ENCODE results near the gene PIAS1. TPM values are rescaled to one million over a fixed set of nuclear protein-coding genes. Genes with fewer than 3 reads are reported as not detected.
A peak's percentile ranks its signal among the peaks of the same experiment; 100 is the strongest.

Gene PIAS1
- total and polyA plus RNA-seq, 11 donors: 6.2 to 37.8 (median 29.4) TPM

DNA sequence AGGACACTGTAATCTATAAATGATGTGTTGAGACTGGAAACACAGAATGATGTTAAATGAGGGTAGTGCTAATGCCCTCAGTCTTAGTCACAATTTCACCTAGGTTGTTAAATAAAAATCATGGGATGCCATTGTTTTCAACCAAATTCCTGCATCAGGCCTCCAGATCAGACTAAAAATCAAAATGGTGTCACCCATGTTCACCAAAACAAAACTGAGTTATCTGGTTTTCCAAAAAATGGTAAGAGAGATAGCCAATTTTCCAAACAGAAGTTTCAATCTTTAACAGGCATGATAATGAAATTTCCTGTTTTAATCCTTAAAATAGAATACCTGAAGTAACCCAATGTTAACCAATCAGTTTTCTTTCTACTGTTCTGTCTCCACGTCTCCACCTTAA lies 2.2 kb upstream of the PIAS1 start:
- Histone ChIP-seq H3K27ac (no peak overlapping the region), H3K27me3 (no peaks in the 10 kb centered on the region), H3K9me3 (no peaks in the 10 kb centered on the region), H3K36me3 (no peaks in the 10 kb centered on the region), H3K4me1 (peaks cover 0 to 22% (median 17%) of the 10 kb centered on the region in 12 donors), H3K4me3 (no peak overlapping the region)
- DNase-seq (no peak), ATAC-seq (no peak)
- 89 to 93% (median 91%) methylated on average over 1 of the region's 1 CpG for WGBS, 4 donors
- TF ChIP-seq, protein P1, sequence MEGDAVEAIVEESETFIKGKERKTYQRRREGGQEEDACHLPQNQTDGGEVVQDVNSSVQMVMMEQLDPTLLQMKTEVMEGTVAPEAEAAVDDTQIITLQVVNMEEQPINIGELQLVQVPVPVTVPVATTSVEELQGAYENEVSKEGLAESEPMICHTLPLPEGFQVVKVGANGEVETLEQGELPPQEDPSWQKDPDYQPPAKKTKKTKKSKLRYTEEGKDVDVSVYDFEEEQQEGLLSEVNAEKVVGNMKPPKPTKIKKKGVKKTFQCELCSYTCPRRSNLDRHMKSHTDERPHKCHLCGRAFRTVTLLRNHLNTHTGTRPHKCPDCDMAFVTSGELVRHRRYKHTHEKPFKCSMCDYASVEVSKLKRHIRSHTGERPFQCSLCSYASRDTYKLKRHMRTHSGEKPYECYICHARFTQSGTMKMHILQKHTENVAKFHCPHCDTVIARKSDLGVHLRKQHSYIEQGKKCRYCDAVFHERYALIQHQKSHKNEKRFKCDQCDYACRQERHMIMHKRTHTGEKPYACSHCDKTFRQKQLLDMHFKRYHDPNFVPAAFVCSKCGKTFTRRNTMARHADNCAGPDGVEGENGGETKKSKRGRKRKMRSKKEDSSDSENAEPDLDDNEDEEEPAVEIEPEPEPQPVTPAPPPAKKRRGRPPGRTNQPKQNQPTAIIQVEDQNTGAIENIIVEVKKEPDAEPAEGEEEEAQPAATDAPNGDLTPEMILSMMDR (IDR thresholded peaks at IDR 0.05): no peak
- TF ChIP-seq POLR2A (IDR thresholded peaks at IDR 0.05): no peak
- intact Hi-C loops (cut with DNase I): loop anchor here in 8 of 10 donors (5.0 to 10.0 kb wide), 9 partner anchors 63 to 190 kb away; no protein-coding TSS in a partner anchor

DNA sequence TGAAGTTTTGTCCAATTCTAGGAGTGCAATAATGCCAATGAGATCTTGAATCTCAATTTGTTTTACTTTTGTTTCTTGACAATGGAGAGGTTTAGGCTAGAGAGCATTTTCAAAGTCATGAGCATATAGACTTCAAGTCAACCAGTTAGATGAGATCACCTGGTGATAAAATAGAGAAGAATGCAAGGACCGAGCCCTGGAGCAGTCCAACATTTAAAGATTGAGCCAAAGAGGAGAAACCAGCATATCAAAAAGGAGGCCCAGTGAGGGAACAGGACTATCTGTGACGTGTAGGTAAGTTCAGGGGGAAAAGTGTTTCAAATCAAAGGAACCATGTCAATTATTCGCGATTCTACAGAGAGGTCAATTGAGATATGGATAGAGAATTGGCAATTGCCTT lies 1.7 kb upstream of the PIAS1 start:
- ATAC-seq (no peak), DNase-seq (no peak)
- H3K4me3 ChIP-seq: no peak overlapping the region
- peaks cover 0 to 27% (median 22%) of the 10 kb centered on the region in 12 donors for H3K4me1 ChIP-seq
- no peak overlapping the region for H3K27ac ChIP-seq
- no peaks in the 10 kb centered on the region for H3K9me3 ChIP-seq
- WGBS, 4 donors: 93 to 96% (median 93%) methylated on average over 4 of the region's 4 CpGs
- no peaks in the 10 kb centered on the region for H3K27me3 ChIP-seq
- TF ChIP-seq, protein P1 (IDR thresholded peaks at IDR 0.05): no peak
- TF ChIP-seq POLR2A (IDR thresholded peaks at IDR 0.05): no peak
- H3K36me3 ChIP-seq: no peaks in the 10 kb centered on the region
- intact Hi-C loops (cut with DNase I): loop anchor here in 8 of 10 donors (5.0 to 10.0 kb wide), 9 partner anchors 62 to 190 kb away; no protein-coding TSS in a partner anchor

DNA sequence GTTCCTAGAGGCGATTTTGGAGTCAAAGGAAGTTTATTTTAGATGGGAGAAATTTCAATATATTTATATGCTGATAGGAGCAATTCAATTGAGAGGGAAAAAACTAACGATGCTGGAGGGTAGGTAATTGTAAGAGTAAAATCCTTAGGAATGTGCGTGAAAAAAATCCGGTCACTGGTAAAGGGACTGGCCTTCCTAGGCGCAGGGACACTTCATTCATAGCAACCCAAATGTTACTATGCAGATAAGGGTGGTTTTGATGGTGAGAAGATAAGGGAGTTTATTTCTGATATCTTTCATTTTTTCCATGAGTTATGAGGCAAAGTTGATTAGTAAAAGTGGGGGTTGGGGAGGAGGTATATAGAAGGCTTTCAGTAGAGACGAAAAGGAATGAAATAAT lies 1.1 kb upstream of the PIAS1 start:
- WGBS, 4 donors: 89 to 91% (median 89%) methylated on average over 6 of the region's 6 CpGs
- no peak overlapping the region for H3K27ac ChIP-seq
- no peak for TF ChIP-seq POLR2A (IDR thresholded peaks at IDR 0.05)
- TF ChIP-seq, protein P1 (IDR thresholded peaks at IDR 0.05): no peak
- no peak for ATAC-seq
- no peaks in the 10 kb centered on the region for H3K27me3 ChIP-seq
- H3K4me3 ChIP-seq: no peak overlapping the region
- H3K4me1 ChIP-seq: peaks cover 0 to 33% (median 26%) of the 10 kb centered on the region in 12 donors
- no peaks in the 10 kb centered on the region for H3K36me3 ChIP-seq
- no peak for DNase-seq
- no peaks in the 10 kb centered on the region for H3K9me3 ChIP-seq
- intact Hi-C loops (cut with DNase I): loop anchor here in 8 of 10 donors (5.0 to 10.0 kb wide), 9 partner anchors 62 to 191 kb away; no protein-coding TSS in a partner anchor

DNA sequence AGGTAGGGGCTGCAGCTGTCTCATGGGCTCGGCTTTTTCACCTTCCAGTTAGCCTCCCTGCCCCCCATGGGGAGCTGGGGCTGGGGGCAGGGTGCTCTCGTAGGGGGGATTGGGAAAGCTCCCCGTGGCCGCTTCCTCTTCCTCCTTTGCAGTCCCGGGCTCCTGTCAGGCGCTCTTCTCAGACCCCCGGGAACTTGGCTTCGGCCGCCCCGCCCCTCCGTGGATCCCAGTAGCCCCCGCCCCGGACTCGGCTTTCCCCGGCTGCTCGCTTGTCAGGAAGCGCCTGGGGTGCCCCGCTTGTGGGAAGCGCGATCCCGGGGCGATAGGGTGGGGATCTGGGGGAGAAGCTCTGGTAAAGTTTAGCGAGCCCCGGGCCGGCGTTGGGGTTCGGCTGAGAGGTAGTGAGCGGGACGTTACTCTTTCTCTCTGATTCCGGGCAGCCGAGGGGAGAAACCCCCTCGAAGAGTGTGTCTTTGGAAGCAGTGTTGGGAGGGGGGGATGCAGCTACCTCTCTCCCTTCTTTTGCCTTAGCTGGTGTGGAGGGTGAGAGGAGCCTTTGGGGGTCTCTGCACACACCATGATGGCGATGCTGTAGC lies 611 bp downstream of the PIAS1 start:
- intact Hi-C loops (cut with DNase I): loop anchor here in 9 of 10 donors (1.0 to 10.0 kb wide), 12 partner anchors 60 to 192 kb away; no protein-coding TSS in a partner anchor
- WGBS, 4 donors: 0 to 1% (median 0%) methylated on average over 18 to 33 of the region's 33 CpGs
- H3K27ac ChIP-seq: peak overlapping the region; percentile 39 to 96 (median 91)

More for the DNA sequence above, 611 bp downstream of the PIAS1 start:
- H3K4me3 ChIP-seq: peak overlapping the region; percentile 66 to 99 (median 96)
- no peaks in the 10 kb centered on the region for H3K27me3 ChIP-seq
- peak; percentile 25 to 69 (median 54) for ATAC-seq
- peaks cover 0 to 40% (median 31%) of the 10 kb centered on the region in 12 donors for H3K4me1 ChIP-seq
- no peaks in the 10 kb centered on the region for H3K9me3 ChIP-seq
- no peaks in the 10 kb centered on the region for H3K36me3 ChIP-seq
- DNase-seq: peak; percentile 53 to 81 (median 66)
- TF ChIP-seq POLR2A (IDR thresholded peaks at IDR 0.05): no peak
